Smooth muscle cell (in vitro differentiated cells): Measurements from ENCODE around the gene BIVM. TPM values are rescaled to one million over a fixed set of nuclear protein-coding genes. Genes with fewer than 3 reads are reported as not detected.

Experiments used
- DNase-seq: peaks from one replicate; lab custom pipeline; 2025; ENCODE audit not compliant: unreplicated experiment; lab: John Stamatoyannopoulos, UW
- H2AFZ ChIP-seq: fragments of 200-600 bp; sonication (generic); 2 replicates; pipeline ENCODE4 v1.6.0; 2016; ENCODE audit warnings: antibody characterized with exemption, low read depth, mild to moderate bottlenecking
- H3F3A ChIP-seq: fragments of 200-600 bp; sonication (generic); 2 replicates; pipeline ENCODE4 v1.6.0; 2017; ENCODE audit warnings: antibody characterized with exemption, low read depth
- H3K27ac ChIP-seq: fragments of 200-600 bp; sonication (generic); 2 replicates; pipeline ENCODE4 v1.5.1; 2016; ENCODE audit warnings: low read depth, mild to moderate bottlenecking
- H3K27me3 ChIP-seq: fragments of 200-600 bp; sonication (generic); 2 replicates; pipeline ENCODE4 v1.6.1; 2016; ENCODE audit warnings: low read depth, mild to moderate bottlenecking
- H3K36me3 ChIP-seq: fragments of 200-600 bp; sonication (generic); 2 replicates; pipeline ENCODE4 v1.5.1; 2016; ENCODE audit warnings: low read depth
- H3K4me1 ChIP-seq: fragments of 200-600 bp; sonication (generic); 2 replicates; pipeline ENCODE4 v1.5.1; 2016; ENCODE audit warnings: low read depth
- H3K4me2 ChIP-seq: fragments of 200-600 bp; sonication (generic); 2 replicates; pipeline ENCODE4 v1.6.0; 2016; ENCODE audit warnings: mild to moderate bottlenecking
- H3K4me3 ChIP-seq: fragments of 200-600 bp; sonication (generic); 2 replicates; pipeline ENCODE4 v1.5.1; 2016; ENCODE audit warnings: mild to moderate bottlenecking
- H3K79me2 ChIP-seq: fragments of 200-600 bp; sonication (generic); 2 replicates; pipeline ENCODE4 v1.6.0; 2016; ENCODE audit warnings: low read depth, mild to moderate bottlenecking
- H3K9ac ChIP-seq: fragments of 200-600 bp; sonication (generic); 2 replicates; pipeline ENCODE4 v1.6.0; 2016; ENCODE audit warnings: low read depth
- H3K9me3 ChIP-seq: fragments of 200-600 bp; sonication (generic); replicated peaks from 2 replicates; pipeline ENCODE4 v1.5.1; 2016; ENCODE audit warnings: low read depth
- H4K20me1 ChIP-seq: fragments of 200-600 bp; sonication (generic); 2 replicates; pipeline ENCODE4 v1.6.0; 2016; ENCODE audit warnings: low read depth
- WGBS: methylation state at CpG from one replicate; pipeline ENCODE4 v1.1.7; 2016; ENCODE audit warnings: low lambda C conversion rate; 5-methylcytosine and 5-hydroxymethylcytosine counted together
- polyA plus RNA-seq: library from polyadenylated mRNA; unstranded; fragments of >200 nt; fragmentation: Nextera tagmentation; extraction: Ambion mirVana; gene quantifications from 2 replicates; pipeline ENCODE4 v1.2.1, GENCODE V29; 2016
- total RNA-seq: library from RNA; depleted of rRNA; stranded (reverse); fragments of >200 nt; gene quantifications from 2 replicates; pipeline ENCODE4 v1.2.3, GENCODE V29; 2014
- TF ChIP-seq, protein P1 (sequence below): fragments of 200-600 bp; sonication (generic); IDR thresholded peaks from 2 replicates; pipeline ENCODE4 v1.5.1; 2017; ENCODE audit warnings: borderline replicate concordance, mild to moderate bottlenecking, antibody characterized with exemption; ENCODE audit not compliant: insufficient read depth, poor library complexity, severe bottlenecking

BIVM gene
- total and polyA plus RNA-seq, 2 experiments from 2014 or later: 7.7 to 9.1 TPM

DNA sequence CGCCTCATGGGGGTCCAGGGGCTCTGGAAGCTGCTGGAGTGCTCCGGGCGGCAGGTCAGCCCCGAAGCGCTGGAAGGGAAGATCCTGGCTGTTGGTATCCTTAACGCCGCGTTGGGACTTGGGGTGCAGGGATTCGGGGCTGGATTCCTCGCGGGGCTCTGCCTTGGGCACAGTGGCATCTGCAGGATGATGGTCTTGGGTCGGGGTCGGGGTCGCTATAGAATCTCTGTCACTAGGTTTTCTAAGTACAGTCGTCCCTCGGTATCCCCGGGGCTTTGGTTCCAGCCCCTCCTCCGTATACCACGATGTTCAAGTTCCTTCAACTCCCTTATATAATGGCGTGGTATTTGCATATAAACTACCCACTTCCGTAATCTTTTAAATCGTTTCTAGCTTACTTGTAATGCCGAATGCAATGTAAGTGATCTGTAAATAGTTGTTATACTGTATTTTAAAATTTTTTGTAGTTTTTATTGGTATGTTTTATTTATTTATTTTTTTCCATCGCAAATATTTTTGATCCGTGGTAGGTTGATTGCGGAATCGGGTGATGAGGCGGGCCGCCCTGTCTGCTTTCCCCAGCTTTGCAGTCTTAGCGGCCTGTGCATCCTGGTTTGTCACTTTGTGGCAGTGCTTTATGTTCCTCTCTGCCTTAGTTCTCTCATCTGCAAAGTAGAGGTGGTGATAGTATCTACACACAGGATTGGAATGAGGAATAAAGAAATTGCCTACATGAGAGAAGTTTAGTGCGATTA lies 47.5 kb downstream of the BIVM start:
- H3K27ac ChIP-seq: peak overlapping the region; percentile 94
- H3K4me2 ChIP-seq: peak overlapping the region; percentile 97
- WGBS: 2% methylated on average over 31 of the region's 31 CpGs
- no peaks in the 10 kb centered on the region for H3K9me3 ChIP-seq
- DNase-seq: no peak
- no peaks in the 10 kb centered on the region for H3K36me3 ChIP-seq
- no peaks in the 10 kb centered on the region for H3K27me3 ChIP-seq
- TF ChIP-seq, protein P1, sequence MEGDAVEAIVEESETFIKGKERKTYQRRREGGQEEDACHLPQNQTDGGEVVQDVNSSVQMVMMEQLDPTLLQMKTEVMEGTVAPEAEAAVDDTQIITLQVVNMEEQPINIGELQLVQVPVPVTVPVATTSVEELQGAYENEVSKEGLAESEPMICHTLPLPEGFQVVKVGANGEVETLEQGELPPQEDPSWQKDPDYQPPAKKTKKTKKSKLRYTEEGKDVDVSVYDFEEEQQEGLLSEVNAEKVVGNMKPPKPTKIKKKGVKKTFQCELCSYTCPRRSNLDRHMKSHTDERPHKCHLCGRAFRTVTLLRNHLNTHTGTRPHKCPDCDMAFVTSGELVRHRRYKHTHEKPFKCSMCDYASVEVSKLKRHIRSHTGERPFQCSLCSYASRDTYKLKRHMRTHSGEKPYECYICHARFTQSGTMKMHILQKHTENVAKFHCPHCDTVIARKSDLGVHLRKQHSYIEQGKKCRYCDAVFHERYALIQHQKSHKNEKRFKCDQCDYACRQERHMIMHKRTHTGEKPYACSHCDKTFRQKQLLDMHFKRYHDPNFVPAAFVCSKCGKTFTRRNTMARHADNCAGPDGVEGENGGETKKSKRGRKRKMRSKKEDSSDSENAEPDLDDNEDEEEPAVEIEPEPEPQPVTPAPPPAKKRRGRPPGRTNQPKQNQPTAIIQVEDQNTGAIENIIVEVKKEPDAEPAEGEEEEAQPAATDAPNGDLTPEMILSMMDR: no peak
- H3K4me1 ChIP-seq: peaks cover 13% of the 10 kb centered on the region
- H2AFZ ChIP-seq: peak overlapping the region; percentile 87
- H3F3A ChIP-seq: no peaks in the 10 kb centered on the region
- H3K9ac ChIP-seq: peak overlapping the region; percentile 91
- peaks cover 37% of the 10 kb centered on the region for H4K20me1 ChIP-seq
- H3K4me3 ChIP-seq: peak overlapping the region; percentile 75
- peaks cover 40% of the 10 kb centered on the region for H3K79me2 ChIP-seq

DNA sequence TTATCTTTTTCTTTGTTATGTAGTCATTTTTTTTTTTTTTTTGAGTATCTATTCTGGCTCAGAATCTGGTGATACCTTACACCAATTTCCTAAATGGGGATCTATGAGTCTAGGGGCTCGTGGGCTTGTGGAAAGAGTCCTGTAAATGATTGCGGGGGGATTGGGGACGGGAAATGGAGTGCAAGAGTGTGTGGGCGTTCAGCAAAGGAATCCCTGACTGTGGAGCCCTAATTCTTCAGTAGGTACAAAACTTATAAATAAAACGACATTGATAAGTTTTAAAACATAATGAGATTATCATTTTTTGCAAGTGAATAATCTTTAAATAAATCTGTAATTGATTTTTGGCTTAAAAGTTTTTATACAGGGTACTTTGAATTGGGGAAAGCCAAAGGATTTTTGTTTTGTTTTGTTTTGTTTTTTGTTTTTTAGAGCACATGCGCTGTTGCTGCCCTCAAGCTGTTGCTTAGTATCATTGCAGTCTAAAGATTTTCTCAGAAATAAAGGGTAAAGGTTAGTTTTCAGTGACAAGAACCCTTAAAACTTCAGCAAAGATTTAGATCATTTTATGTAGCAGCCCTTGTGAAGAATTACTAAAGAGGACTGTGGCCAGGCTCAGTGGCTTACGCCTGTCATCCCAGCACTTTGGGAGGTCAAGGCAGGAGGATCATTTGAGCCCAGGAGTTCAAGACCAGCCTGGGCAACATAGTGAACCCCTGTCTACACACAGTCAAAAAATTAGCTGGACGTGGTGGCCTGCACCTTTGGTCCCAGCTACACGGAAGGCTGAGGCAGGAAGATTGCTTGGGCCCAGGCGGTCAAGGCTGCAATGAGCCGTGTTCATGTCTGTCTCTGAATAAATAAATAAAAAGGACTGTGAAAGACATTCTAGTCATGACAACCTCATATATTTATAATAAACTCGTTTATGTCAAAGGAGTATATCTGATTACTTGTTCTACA lies 48.6 kb downstream of the BIVM start:
- no peaks in the 10 kb centered on the region for H3K36me3 ChIP-seq
- H4K20me1 ChIP-seq: peaks cover 47% of the 10 kb centered on the region
- 30% methylated on average over 12 of the region's 12 CpGs for WGBS
- peak overlapping the region; percentile 75 for H3K4me3 ChIP-seq
- H3K9me3 ChIP-seq: no peaks in the 10 kb centered on the region
- DNase-seq: no peak
- H3F3A ChIP-seq: no peaks in the 10 kb centered on the region
- peak overlapping the region; percentile 97 for H3K4me2 ChIP-seq
- peak overlapping the region; percentile 87 for H2AFZ ChIP-seq
- TF ChIP-seq, protein P1: peak; percentile 80
- H3K79me2 ChIP-seq: peaks cover 40% of the 10 kb centered on the region
- peak overlapping the region; percentile 58 for H3K9ac ChIP-seq
- H3K27me3 ChIP-seq: no peaks in the 10 kb centered on the region
- peak overlapping the region; percentile 94 for H3K27ac ChIP-seq
- H3K4me1 ChIP-seq: peaks cover 13% of the 10 kb centered on the region

- no peak overlapping the region for H3K4me3 ChIP-seq
- peaks cover 6% of the 10 kb centered on the region for H3K36me3 ChIP-seq
- no peaks in the 10 kb centered on the region for H3F3A ChIP-seq
- no peak overlapping the region for H2AFZ ChIP-seq
- H3K27me3 ChIP-seq: no peaks in the 10 kb centered on the region
- H3K9me3 ChIP-seq: no peaks in the 10 kb centered on the region
- H3K9ac ChIP-seq: no peak overlapping the region
- no peak overlapping the region for H3K27ac ChIP-seq
- no peak for DNase-seq
- 98% methylated on average over 6 of the region's 6 CpGs for WGBS
- H3K4me1 ChIP-seq: peaks cover 13% of the 10 kb centered on the region
- TF ChIP-seq, protein P1: no peak
- H3K4me2 ChIP-seq: no peak overlapping the region
- peaks cover 49% of the 10 kb centered on the region for H4K20me1 ChIP-seq
- H3K79me2 ChIP-seq: peaks cover 45% of the 10 kb centered on the region
Observed at GRCh38 chr13:102848956-102849355, 50.0 kb downstream of the BIVM start.
